Mesendoderm (in vitro differentiated cells): Measurements from ENCODE around the gene DNAJC6.

Source experiments
- DNase-seq: peaks from one replicate; pipeline ENCODE4 v3.0.0; 2013
- H2AK5ac ChIP-seq: 2 replicates; pipeline ENCODE4 v1.6.1; 2013; ENCODE audit warnings: low read length, inconsistent platforms
- H2BK120ac ChIP-seq: 2 replicates; pipeline ENCODE4 v1.6.1; 2013; ENCODE audit warnings: low read depth, mild to moderate bottlenecking, low read length, moderate library complexity, mixed read lengths
- H2BK15ac ChIP-seq: replicated peaks from 2 replicates; pipeline ENCODE4 v1.6.1; 2013; ENCODE audit warnings: low read depth, mild to moderate bottlenecking, moderate library complexity
- H2BK5ac ChIP-seq: 2 replicates; pipeline ENCODE4 v1.6.1; 2013; ENCODE audit warnings: low read length, inconsistent platforms
- H3K18ac ChIP-seq: 2 replicates; pipeline ENCODE4 v1.6.1; 2013; ENCODE audit warnings: mild to moderate bottlenecking, low read length, mixed read lengths
- H3K23ac ChIP-seq: one replicate; pipeline ENCODE4 v1.6.1; 2013; ENCODE audit warnings: low read length
- H3K27ac ChIP-seq: 2 replicates; pipeline ENCODE4 v1.5.1; 2013; ENCODE audit warnings: low read depth, mild to moderate bottlenecking, inconsistent platforms, low read length, moderate library complexity
- H3K27me3 ChIP-seq: 2 replicates; pipeline ENCODE4 v1.6.1; 2013; ENCODE audit warnings: low read length, control low read depth, mild to moderate bottlenecking, inconsistent platforms; ENCODE audit not compliant: insufficient read depth, poor library complexity
- H3K36me3 ChIP-seq: 2 replicates; pipeline ENCODE4 v1.6.1; 2013; ENCODE audit warnings: low read length, inconsistent platforms; ENCODE audit not compliant: control insufficient read depth, insufficient read depth
- H3K4ac ChIP-seq: one replicate; pipeline ENCODE4 v1.6.1; 2013; ENCODE audit warnings: low read depth, mild to moderate bottlenecking, low read length, moderate library complexity
- H3K4me1 ChIP-seq: 2 replicates; pipeline ENCODE4 v1.6.1; 2013; ENCODE audit warnings: low read depth, low read length, inconsistent platforms; ENCODE audit not compliant: control insufficient read depth
- H3K4me2 ChIP-seq: 2 replicates; pipeline ENCODE4 v1.6.1; 2013; ENCODE audit warnings: low read length
- H3K4me3 ChIP-seq: 2 replicates; pipeline ENCODE4 v1.5.1; 2013; ENCODE audit warnings: mild to moderate bottlenecking, low read length
- H3K56ac ChIP-seq: one replicate; pipeline ENCODE4 v1.6.1; 2013; ENCODE audit warnings: low read length
- H3K79me1 ChIP-seq: 2 replicates; pipeline ENCODE4 v1.6.1; 2013; ENCODE audit warnings: low read length, inconsistent platforms
- H3K79me2 ChIP-seq: 2 replicates; pipeline ENCODE4 v1.6.1; 2013; ENCODE audit warnings: mild to moderate bottlenecking, low read length; ENCODE audit not compliant: control insufficient read depth, insufficient read depth
- H3K9ac ChIP-seq: 2 replicates; pipeline ENCODE4 v1.6.1; 2013; ENCODE audit warnings: low read length, inconsistent platforms
- H4K5ac ChIP-seq: one replicate; pipeline ENCODE4 v1.6.1; 2013; ENCODE audit warnings: low read length
- H4K8ac ChIP-seq: one replicate; pipeline ENCODE4 v1.6.1; 2013; ENCODE audit warnings: low read depth, mild to moderate bottlenecking, control low read depth, low read length, moderate library complexity
- WGBS: extraction: QIAGEN DNeasy Blood & Tissue Kit; methylation state at CpG from one replicate; pipeline ENCODE4 v1.1.7; 2013; ENCODE audit warnings: low lambda C conversion rate, missing lambda C conversion rate; ENCODE audit not compliant: insufficient coverage; ENCODE audit errors: extremely low coverage; 5-methylcytosine and 5-hydroxymethylcytosine counted together

Gene DNAJC6

GRCh38 chr1:65409816-65410326, 100.5 kb downstream of the DNAJC6 start:
- WGBS, result no CpG with 5 or more reads among the region's 4 CpGs
- no peak overlapping the region for H2BK15ac ChIP-seq
- no peak overlapping the region for H3K18ac ChIP-seq
- H4K5ac ChIP-seq, result no peak overlapping the region
- H3K56ac ChIP-seq, result no peak overlapping the region
- H3K79me2 ChIP-seq, result no peaks in the 10 kb centered on the region
- H3K79me1 ChIP-seq, result no peaks in the 10 kb centered on the region
- no peak overlapping the region for H3K4me2 ChIP-seq
- H3K4ac ChIP-seq, result no peak overlapping the region
- H4K8ac ChIP-seq, result no peak overlapping the region
- H3K4me1 ChIP-seq, result no peaks in the 10 kb centered on the region
- H3K9ac ChIP-seq, result no peak overlapping the region
- H3K36me3 ChIP-seq, result no peaks in the 10 kb centered on the region
- no peak for DNase-seq
- no peak overlapping the region for H3K27ac ChIP-seq
- no peak overlapping the region for H2AK5ac ChIP-seq
- no peak overlapping the region for H2BK5ac ChIP-seq
- no peak overlapping the region for H3K23ac ChIP-seq
- H3K27me3 ChIP-seq, result no peaks in the 10 kb centered on the region
- H2BK120ac ChIP-seq, result no peak overlapping the region
- no peak overlapping the region for H3K4me3 ChIP-seq

DNA sequence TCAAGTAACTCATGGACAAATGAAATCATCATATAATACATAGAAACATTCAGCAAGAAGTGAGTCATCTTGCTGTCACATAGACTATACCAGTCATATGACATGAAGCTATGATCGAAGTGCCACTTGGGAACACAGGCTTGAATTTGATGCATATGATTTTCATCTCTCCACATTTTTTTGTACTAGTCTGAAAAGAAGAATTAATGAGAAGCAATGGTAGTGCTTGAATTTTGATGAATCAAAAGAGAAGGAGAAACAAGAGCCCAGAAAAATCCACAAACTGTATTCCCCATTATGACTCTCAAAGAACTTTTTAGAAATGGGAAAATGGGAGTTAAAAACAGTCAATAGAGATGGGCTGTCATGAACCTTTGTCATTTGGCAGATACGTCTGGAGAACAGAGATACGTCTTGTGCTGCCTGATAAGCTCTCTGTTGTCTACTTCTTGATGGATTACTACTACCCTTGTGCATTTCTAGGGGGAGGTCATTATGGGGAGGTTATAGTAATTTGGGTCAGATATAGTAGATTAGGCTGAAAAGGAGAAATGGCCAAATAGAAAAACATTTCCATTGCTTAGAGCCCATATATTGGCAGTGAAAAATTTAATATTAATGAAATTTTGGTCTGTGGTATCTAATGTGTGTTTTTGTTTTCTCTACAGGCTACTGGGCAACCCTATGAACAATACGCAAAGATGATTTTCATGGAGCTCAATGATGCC, 103.1 kb downstream of the DNAJC6 start:
- Histone ChIP-seq H2BK5ac (no peak overlapping the region), H4K8ac (no peak overlapping the region), H2BK15ac (no peak overlapping the region), H3K23ac (no peak overlapping the region), H3K18ac (no peak overlapping the region), H3K79me1 (no peaks in the 10 kb centered on the region), H3K79me2 (no peaks in the 10 kb centered on the region), H3K9ac (no peak overlapping the region), H3K4me2 (no peak overlapping the region), H3K4me1 (no peaks in the 10 kb centered on the region), H3K4me3 (no peak overlapping the region), H3K27ac (no peak overlapping the region), H3K36me3 (no peaks in the 10 kb centered on the region), H2AK5ac (no peak overlapping the region), H2BK120ac (no peak overlapping the region), H3K56ac (no peak overlapping the region), H3K4ac (no peak overlapping the region), H3K27me3 (no peaks in the 10 kb centered on the region), H4K5ac (no peak overlapping the region)
- no peak for DNase-seq
- WGBS, result no CpG with 5 or more reads among the region's 4 CpGs

GRCh38 chr1:65412984-65413375, 103.6 kb downstream of the DNAJC6 start:
- Histone ChIP-seq H3K79me2 (no peaks in the 10 kb centered on the region), H3K4me2 (no peak overlapping the region), H3K9ac (no peak overlapping the region), H2BK120ac (no peak overlapping the region), H2AK5ac (no peak overlapping the region), H3K27me3 (no peaks in the 10 kb centered on the region), H3K79me1 (no peaks in the 10 kb centered on the region), H3K23ac (no peak overlapping the region), H3K27ac (no peak overlapping the region), H2BK5ac (no peak overlapping the region), H3K36me3 (no peaks in the 10 kb centered on the region), H4K8ac (no peak overlapping the region), H4K5ac (no peak overlapping the region), H3K4ac (no peak overlapping the region), H3K56ac (no peak overlapping the region), H3K4me3 (no peak overlapping the region), H3K4me1 (no peaks in the 10 kb centered on the region), H2BK15ac (no peak overlapping the region), H3K18ac (no peak overlapping the region)
- DNase-seq, result no peak
- WGBS, result no CpG with 5 or more reads among the region's 3 CpGs

GRCh38 chr1:65414538-65414937, 105.2 kb downstream of the DNAJC6 start:
- H3K79me2 ChIP-seq, result no peaks in the 10 kb centered on the region
- DNase-seq, result no peak
- H3K79me1 ChIP-seq, result no peaks in the 10 kb centered on the region
- no peaks in the 10 kb centered on the region for H3K27me3 ChIP-seq
- H3K18ac ChIP-seq, result no peak overlapping the region
- H3K4me2 ChIP-seq, result no peak overlapping the region
- no peaks in the 10 kb centered on the region for H3K4me1 ChIP-seq
- H3K36me3 ChIP-seq, result no peaks in the 10 kb centered on the region
- no peak overlapping the region for H4K8ac ChIP-seq
- H2BK15ac ChIP-seq, result no peak overlapping the region
- no peak overlapping the region for H3K23ac ChIP-seq
- no peak overlapping the region for H2AK5ac ChIP-seq
- no CpG with 5 or more reads among the region's 4 CpGs for WGBS
- no peak overlapping the region for H3K4me3 ChIP-seq
- H2BK120ac ChIP-seq, result no peak overlapping the region
- H3K4ac ChIP-seq, result no peak overlapping the region
- no peak overlapping the region for H3K27ac ChIP-seq
- no peak overlapping the region for H4K5ac ChIP-seq
- no peak overlapping the region for H3K9ac ChIP-seq
- H3K56ac ChIP-seq, result no peak overlapping the region
- no peak overlapping the region for H2BK5ac ChIP-seq

- H3K4me1 ChIP-seq, result peaks cover 2% of the 10 kb centered on the region
- no peaks in the 10 kb centered on the region for H3K27me3 ChIP-seq
- no peak overlapping the region for H3K4me3 ChIP-seq
- H3K36me3 ChIP-seq, result no peaks in the 10 kb centered on the region
- H3K4me2 ChIP-seq, result no peak overlapping the region
- H3K56ac ChIP-seq, result no peak overlapping the region
- no peak overlapping the region for H2AK5ac ChIP-seq
- no peak overlapping the region for H3K27ac ChIP-seq
- H4K5ac ChIP-seq, result no peak overlapping the region
- H3K79me2 ChIP-seq, result no peaks in the 10 kb centered on the region
- H3K79me1 ChIP-seq, result no peaks in the 10 kb centered on the region
- DNase-seq, result no peak
- H2BK120ac ChIP-seq, result no peak overlapping the region
- H2BK15ac ChIP-seq, result no peak overlapping the region
- H3K4ac ChIP-seq, result no peak overlapping the region
- H3K23ac ChIP-seq, result no peak overlapping the region
- no peak overlapping the region for H4K8ac ChIP-seq
- H2BK5ac ChIP-seq, result no peak overlapping the region
- no CpG with 5 or more reads among the region's 1 CpG for WGBS
- no peak overlapping the region for H3K18ac ChIP-seq
- no peak overlapping the region for H3K9ac ChIP-seq
Observed at GRCh38 chr1:65416767-65417166, 107.4 kb downstream of the DNAJC6 start.

DNA sequence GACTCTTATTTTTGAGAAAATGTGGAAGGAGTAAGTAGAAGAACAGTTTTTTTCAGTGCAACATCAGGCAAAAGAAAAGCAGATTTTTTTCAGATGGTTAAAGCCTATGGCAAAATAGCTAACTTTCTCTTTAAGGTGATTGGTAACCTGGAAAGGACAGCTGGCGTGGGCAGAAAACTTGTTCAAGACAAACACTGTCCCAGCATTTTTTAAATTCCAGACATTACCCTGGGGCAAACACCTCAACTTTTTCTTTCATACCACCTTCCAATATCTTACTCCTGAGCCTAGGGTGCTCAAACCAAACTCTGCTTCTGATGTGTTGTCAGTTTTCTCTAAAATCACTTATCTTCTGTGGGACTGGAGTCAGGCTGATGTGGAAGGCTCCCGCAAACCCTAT, 108.4 kb downstream of the DNAJC6 start:
- Histone ChIP-seq H3K79me2 (peaks cover 8% of the 10 kb centered on the region), H3K23ac (no peak overlapping the region), H3K79me1 (peaks cover 5% of the 10 kb centered on the region), H3K27ac (no peak overlapping the region), H4K5ac (no peak overlapping the region), H3K4me2 (no peak overlapping the region), H2BK15ac (no peak overlapping the region), H3K4me3 (no peak overlapping the region), H3K4ac (no peak overlapping the region), H3K4me1 (peaks cover 2% of the 10 kb centered on the region), H4K8ac (no peak overlapping the region), H3K18ac (no peak overlapping the region), H3K27me3 (no peaks in the 10 kb centered on the region), H2BK5ac (no peak overlapping the region), H2AK5ac (no peak overlapping the region), H2BK120ac (no peak overlapping the region), H3K36me3 (no peaks in the 10 kb centered on the region), H3K56ac (no peak overlapping the region), H3K9ac (no peak overlapping the region)
- WGBS, result no CpG with 5 or more reads among the region's 2 CpGs
- DNase-seq, result no peak
